Measurements from ENCODE around the gene FTCD. TPM values are rescaled to one million over a fixed set of nuclear protein-coding genes. Genes with fewer than 3 reads are reported as not detected.
A peak's percentile ranks its signal among the peaks of the same experiment; 100 is the strongest.
"Not testable (repeated sequence)": the region's sequence is repeated elsewhere in the genome, so short reads cannot be mapped to it uniquely, and the experiment has no call there.

The FTCD gene
- total and polyA plus RNA-seq, 4 donors = 0.50 to 8.7 (median 1.8) TPM

- Histone ChIP-seq H3K9me3 (ENCODE audit: control insufficient read depth, low read length) (no peaks in the 10 kb centered on the region), H3K4me1 (ENCODE audit: control insufficient read depth in 1 of 2, insufficient read depth in 2 of 2, low read length in 2 of 2) (no peaks in the 10 kb centered on the region), H3K36me3 (ENCODE audit: control insufficient read depth in 1 of 2, insufficient read depth in 2 of 2, low read length in 1 of 2) (no peaks in the 10 kb centered on the region), H3K4me3 (ENCODE audit: low read length in 2 of 2) (no peak overlapping the region), H3K27me3 (ENCODE audit: control insufficient read depth in 1 of 2, insufficient read depth in 2 of 2, low read length in 1 of 2) (no peaks in the 10 kb centered on the region), H3K27ac (ENCODE audit: low read depth in 1 of 2, low read length in 2 of 2) (no peak overlapping the region)
- intact Hi-C loops (cut with DNase I) = no loop called here
- 90 to 92% methylated on average over 46 to 60 of the region's 60 CpGs for WGBS, 2 donors
- ATAC-seq (ENCODE audit: low FRiP score) = no peak
- DNase-seq = peak; percentile 40 to 73
Measured at GRCh38 chr21:46145840-46146691, 9.3 kb downstream of the FTCD start.

GRCh38 chr21:46145159-46145839 is 10.1 kb downstream of the FTCD start:
- intact Hi-C loops (cut with DNase I) = no loop called here
- 93 to 94% methylated on average over 39 to 51 of the region's 51 CpGs for WGBS, 2 donors
- no peak for ATAC-seq (ENCODE audit: low FRiP score)
- Histone ChIP-seq H3K4me1 (ENCODE audit: control insufficient read depth in 1 of 2, insufficient read depth in 2 of 2, low read length in 2 of 2) (no peaks in the 10 kb centered on the region), H3K9me3 (ENCODE audit: control insufficient read depth, low read length) (no peaks in the 10 kb centered on the region), H3K27ac (ENCODE audit: low read depth in 1 of 2, low read length in 2 of 2) (no peak overlapping the region), H3K4me3 (ENCODE audit: low read length in 2 of 2) (no peak overlapping the region), H3K27me3 (ENCODE audit: control insufficient read depth in 1 of 2, insufficient read depth in 2 of 2, low read length in 1 of 2) (no peaks in the 10 kb centered on the region), H3K36me3 (ENCODE audit: control insufficient read depth in 1 of 2, insufficient read depth in 2 of 2, low read length in 1 of 2) (no peaks in the 10 kb centered on the region)
- DNase-seq = peak; percentile 46 to 75

GRCh38 chr21:46144464-46145070 is 10.8 kb downstream of the FTCD start:
- Histone ChIP-seq H3K4me1 (ENCODE audit: control insufficient read depth in 1 of 2, insufficient read depth in 2 of 2, low read length in 2 of 2) (no peaks in the 10 kb centered on the region), H3K27ac (ENCODE audit: low read depth in 1 of 2, low read length in 2 of 2) (no peak overlapping the region), H3K27me3 (ENCODE audit: control insufficient read depth in 1 of 2, insufficient read depth in 2 of 2, low read length in 1 of 2) (no peaks in the 10 kb centered on the region), H3K36me3 (ENCODE audit: control insufficient read depth in 1 of 2, insufficient read depth in 2 of 2, low read length in 1 of 2) (no peaks in the 10 kb centered on the region), H3K9me3 (ENCODE audit: control insufficient read depth, low read length) (no peaks in the 10 kb centered on the region), H3K4me3 (ENCODE audit: low read length in 2 of 2) (no peak overlapping the region)
- no peak for ATAC-seq (ENCODE audit: low FRiP score)
- WGBS, 2 donors = 66 to 67% methylated on average over 3 to 4 of the region's 4 CpGs
- DNase-seq = no peak
- intact Hi-C loops (cut with DNase I) = no loop called here

- Histone ChIP-seq H3K4me3 (ENCODE audit: low read length in 2 of 2) (no peak overlapping the region), H3K27ac (ENCODE audit: low read depth in 1 of 2, low read length in 2 of 2) (no peak overlapping the region), H3K36me3 (ENCODE audit: control insufficient read depth in 1 of 2, insufficient read depth in 2 of 2, low read length in 1 of 2) (no peaks in the 10 kb centered on the region), H3K9me3 (ENCODE audit: control insufficient read depth, low read length) (no peaks in the 10 kb centered on the region), H3K4me1 (ENCODE audit: control insufficient read depth in 1 of 2, insufficient read depth in 2 of 2, low read length in 2 of 2) (no peaks in the 10 kb centered on the region), H3K27me3 (ENCODE audit: control insufficient read depth in 1 of 2, insufficient read depth in 2 of 2, low read length in 1 of 2) (no peaks in the 10 kb centered on the region)
- intact Hi-C loops (cut with DNase I) = no loop called here
- peak; percentile 29 to 57 for DNase-seq
- ATAC-seq (ENCODE audit: low FRiP score) = no peak
- 81 to 82% methylated on average over 21 of the region's 21 CpGs for WGBS, 2 donors
Measured at GRCh38 chr21:46142582-46143473, 12.6 kb downstream of the FTCD start.

- H3K36me3 ChIP-seq (ENCODE audit: control insufficient read depth in 1 of 2, insufficient read depth in 2 of 2, low read length in 1 of 2) = no peaks in the 10 kb centered on the region
- 93% methylated on average over 45 of the region's 45 CpGs for WGBS, 2 donors
- peak in 1 of 2 donors; percentile 77 for DNase-seq
- H3K27me3 ChIP-seq (ENCODE audit: control insufficient read depth in 1 of 2, insufficient read depth in 2 of 2, low read length in 1 of 2) = no peaks in the 10 kb centered on the region
- intact Hi-C loops (cut with DNase I) = no loop called here
- no peak overlapping the region for H3K4me3 ChIP-seq (ENCODE audit: low read length in 2 of 2)
- ATAC-seq (ENCODE audit: low FRiP score) = no peak
- H3K27ac ChIP-seq (ENCODE audit: low read depth in 1 of 2, low read length in 2 of 2) = no peak overlapping the region
- H3K9me3 ChIP-seq (ENCODE audit: control insufficient read depth, low read length) = no peaks in the 10 kb centered on the region
- no peaks in the 10 kb centered on the region for H3K4me1 ChIP-seq (ENCODE audit: control insufficient read depth in 1 of 2, insufficient read depth in 2 of 2, low read length in 2 of 2)
Measured at GRCh38 chr21:46141767-46142581, 13.4 kb downstream of the FTCD start.

GRCh38 chr21:46140352-46141003 is 14.9 kb downstream of the FTCD start:
- ATAC-seq (ENCODE audit: low FRiP score); H3K4me3 ChIP-seq (ENCODE audit: low read length in 2 of 2); DNase-seq; H3K36me3 ChIP-seq (ENCODE audit: control insufficient read depth in 1 of 2, insufficient read depth in 2 of 2, low read length in 1 of 2); H3K27ac ChIP-seq (ENCODE audit: low read depth in 1 of 2, low read length in 2 of 2); H3K27me3 ChIP-seq (ENCODE audit: control insufficient read depth in 1 of 2, insufficient read depth in 2 of 2, low read length in 1 of 2); H3K9me3 ChIP-seq (ENCODE audit: control insufficient read depth, low read length); intact Hi-C loops (cut with DNase I); H3K4me1 ChIP-seq (ENCODE audit: control insufficient read depth in 1 of 2, insufficient read depth in 2 of 2, low read length in 2 of 2): not testable (repeated sequence)
- WGBS, 2 donors = 52 to 58% methylated on average over 29 of the region's 29 CpGs

GRCh38 chr21:46139686-46140085 is 15.7 kb downstream of the FTCD start:
- Histone ChIP-seq H3K4me3 (ENCODE audit: low read length in 2 of 2) (no peak overlapping the region), H3K36me3 (ENCODE audit: control insufficient read depth in 1 of 2, insufficient read depth in 2 of 2, low read length in 1 of 2) (no peaks in the 10 kb centered on the region), H3K27me3 (ENCODE audit: control insufficient read depth in 1 of 2, insufficient read depth in 2 of 2, low read length in 1 of 2) (no peaks in the 10 kb centered on the region), H3K4me1 (ENCODE audit: control insufficient read depth in 1 of 2, insufficient read depth in 2 of 2, low read length in 2 of 2) (no peaks in the 10 kb centered on the region), H3K27ac (ENCODE audit: low read depth in 1 of 2, low read length in 2 of 2) (no peak overlapping the region), H3K9me3 (ENCODE audit: control insufficient read depth, low read length) (no peaks in the 10 kb centered on the region)
- ATAC-seq (ENCODE audit: low FRiP score) (no peak), DNase-seq (no peak)
- intact Hi-C loops (cut with DNase I) = no loop called here
- whole genome bisulfite sequencing, 2 donors = 93 to 94% methylated on average over 15 of the region's 15 CpGs

Data from aorta (tissue), 5 donors.